GM23338 (cell line): ENCODE results near the gene GNAO1.

Source experiments
- CREB1 ChIP-seq: fragments of 250-450 bp; sonication (Bioruptor Pico); IDR thresholded peaks from 2 replicates; pipeline ENCODE4 v1.5.0; 2020; ENCODE audit warnings: low read depth, mild to moderate bottlenecking, moderate library complexity
- EZH2 ChIP-seq: fragments of 200-600 bp; sonication (generic); IDR thresholded peaks from one replicate; pipeline ENCODE4 v1.8.0; 2017; ENCODE audit warnings: antibody characterized with exemption, mild to moderate bottlenecking, low read depth; ENCODE audit not compliant: unreplicated experiment
- EZH2phosphoT487 ChIP-seq: fragments of 200-600 bp; sonication (generic); IDR thresholded peaks from one replicate; pipeline ENCODE4 v1.8.1; 2018; ENCODE audit warnings: antibody characterized with exemption; ENCODE audit not compliant: unreplicated experiment
- JUNB ChIP-seq: IDR thresholded peaks from one replicate; pipeline ENCODE4 v1.6.1; 2016; ENCODE audit warnings: antibody characterized with exemption; ENCODE audit not compliant: unreplicated experiment
- POLR2AphosphoS5 ChIP-seq: IDR thresholded peaks from 2 replicates; pipeline ENCODE4 v1.6.1; 2016; ENCODE audit warnings: antibody characterized with exemption, low read depth
- REST ChIP-seq: IDR thresholded peaks from one replicate; pipeline ENCODE4 v1.6.1; 2018; ENCODE audit warnings: antibody characterized with exemption; ENCODE audit not compliant: unreplicated experiment
- STAT1 ChIP-seq: IDR thresholded peaks from one replicate; pipeline ENCODE4 v1.6.1; 2016; ENCODE audit warnings: antibody characterized with exemption; ENCODE audit not compliant: unreplicated experiment
- ZNF114 ChIP-seq: fragments of 250-450 bp; sonication (Bioruptor Pico); IDR thresholded peaks from 2 replicates; pipeline ENCODE4 v1.5.0; 2020; ENCODE audit warnings: mild to moderate bottlenecking, moderate library complexity
- ZNF331 ChIP-seq: fragments of 250-450 bp; sonication (Bioruptor Pico); IDR thresholded peaks from 2 replicates; pipeline ENCODE4 v1.5.0; 2020; ENCODE audit warnings: low read depth, mild to moderate bottlenecking, moderate library complexity
- TF ChIP-seq, protein P1 (sequence below), 2 experiments: fragments of 200-600 bp in 1 of 2; sonication (generic) in 1 of 2; conservative IDR thresholded peaks; 2 replicates each; pipeline versions ENCODE4 v1.5.1 to v1.6.1; 2016 to 2017; ENCODE audit warnings: antibody characterized with exemption in 2 of 2, low read depth in 2 of 2, mild to moderate bottlenecking in 2 of 2, moderate library complexity in 1 of 2
- TF ChIP-seq, protein P2 (sequence below): fragments of 250-450 bp; sonication (Bioruptor Pico); IDR thresholded peaks from 2 replicates; pipeline ENCODE4 v1.5.0; 2020; ENCODE audit warnings: mild to moderate bottlenecking, moderate library complexity

DNA sequence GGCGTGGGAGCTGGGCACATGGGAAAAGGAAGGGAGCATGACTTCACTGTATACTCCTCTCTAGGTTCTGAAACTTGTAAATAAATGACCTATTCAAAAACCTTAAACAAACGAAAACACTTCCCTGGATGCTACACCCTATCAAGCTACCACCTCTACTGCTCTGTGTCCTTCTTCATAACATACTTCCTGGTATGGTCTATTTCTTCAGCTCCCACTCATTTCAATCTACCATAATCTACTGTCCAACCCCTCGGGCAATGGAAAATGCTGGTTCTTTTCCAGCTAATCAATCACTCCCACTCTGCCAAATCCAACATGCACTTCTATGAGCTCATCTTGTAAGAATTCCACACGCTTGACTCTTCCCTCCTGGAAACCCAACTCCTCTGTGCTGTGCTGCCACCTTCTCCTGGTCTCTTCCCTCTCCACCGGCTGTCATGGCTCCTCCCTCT lies 191.6 kb downstream of the GNAO1 start:
- TF ChIP-seq REST: no peak
- TF ChIP-seq, protein P1, sequence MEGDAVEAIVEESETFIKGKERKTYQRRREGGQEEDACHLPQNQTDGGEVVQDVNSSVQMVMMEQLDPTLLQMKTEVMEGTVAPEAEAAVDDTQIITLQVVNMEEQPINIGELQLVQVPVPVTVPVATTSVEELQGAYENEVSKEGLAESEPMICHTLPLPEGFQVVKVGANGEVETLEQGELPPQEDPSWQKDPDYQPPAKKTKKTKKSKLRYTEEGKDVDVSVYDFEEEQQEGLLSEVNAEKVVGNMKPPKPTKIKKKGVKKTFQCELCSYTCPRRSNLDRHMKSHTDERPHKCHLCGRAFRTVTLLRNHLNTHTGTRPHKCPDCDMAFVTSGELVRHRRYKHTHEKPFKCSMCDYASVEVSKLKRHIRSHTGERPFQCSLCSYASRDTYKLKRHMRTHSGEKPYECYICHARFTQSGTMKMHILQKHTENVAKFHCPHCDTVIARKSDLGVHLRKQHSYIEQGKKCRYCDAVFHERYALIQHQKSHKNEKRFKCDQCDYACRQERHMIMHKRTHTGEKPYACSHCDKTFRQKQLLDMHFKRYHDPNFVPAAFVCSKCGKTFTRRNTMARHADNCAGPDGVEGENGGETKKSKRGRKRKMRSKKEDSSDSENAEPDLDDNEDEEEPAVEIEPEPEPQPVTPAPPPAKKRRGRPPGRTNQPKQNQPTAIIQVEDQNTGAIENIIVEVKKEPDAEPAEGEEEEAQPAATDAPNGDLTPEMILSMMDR (conservative IDR thresholded peaks at IDR 0.05; ENCODE audit: low read depth in 2 of 2): no peak
- no peak for TF ChIP-seq POLR2AphosphoS5
- no peak for TF ChIP-seq EZH2
- no peak for TF ChIP-seq JUNB
- no peak for TF ChIP-seq EZH2phosphoT487
- TF ChIP-seq ZNF331 (CRISPR knock-in tag): no peak
- no peak for TF ChIP-seq CREB1 (CRISPR knock-in tag)
- TF ChIP-seq ZNF114: no peak
- TF ChIP-seq, protein P2, sequence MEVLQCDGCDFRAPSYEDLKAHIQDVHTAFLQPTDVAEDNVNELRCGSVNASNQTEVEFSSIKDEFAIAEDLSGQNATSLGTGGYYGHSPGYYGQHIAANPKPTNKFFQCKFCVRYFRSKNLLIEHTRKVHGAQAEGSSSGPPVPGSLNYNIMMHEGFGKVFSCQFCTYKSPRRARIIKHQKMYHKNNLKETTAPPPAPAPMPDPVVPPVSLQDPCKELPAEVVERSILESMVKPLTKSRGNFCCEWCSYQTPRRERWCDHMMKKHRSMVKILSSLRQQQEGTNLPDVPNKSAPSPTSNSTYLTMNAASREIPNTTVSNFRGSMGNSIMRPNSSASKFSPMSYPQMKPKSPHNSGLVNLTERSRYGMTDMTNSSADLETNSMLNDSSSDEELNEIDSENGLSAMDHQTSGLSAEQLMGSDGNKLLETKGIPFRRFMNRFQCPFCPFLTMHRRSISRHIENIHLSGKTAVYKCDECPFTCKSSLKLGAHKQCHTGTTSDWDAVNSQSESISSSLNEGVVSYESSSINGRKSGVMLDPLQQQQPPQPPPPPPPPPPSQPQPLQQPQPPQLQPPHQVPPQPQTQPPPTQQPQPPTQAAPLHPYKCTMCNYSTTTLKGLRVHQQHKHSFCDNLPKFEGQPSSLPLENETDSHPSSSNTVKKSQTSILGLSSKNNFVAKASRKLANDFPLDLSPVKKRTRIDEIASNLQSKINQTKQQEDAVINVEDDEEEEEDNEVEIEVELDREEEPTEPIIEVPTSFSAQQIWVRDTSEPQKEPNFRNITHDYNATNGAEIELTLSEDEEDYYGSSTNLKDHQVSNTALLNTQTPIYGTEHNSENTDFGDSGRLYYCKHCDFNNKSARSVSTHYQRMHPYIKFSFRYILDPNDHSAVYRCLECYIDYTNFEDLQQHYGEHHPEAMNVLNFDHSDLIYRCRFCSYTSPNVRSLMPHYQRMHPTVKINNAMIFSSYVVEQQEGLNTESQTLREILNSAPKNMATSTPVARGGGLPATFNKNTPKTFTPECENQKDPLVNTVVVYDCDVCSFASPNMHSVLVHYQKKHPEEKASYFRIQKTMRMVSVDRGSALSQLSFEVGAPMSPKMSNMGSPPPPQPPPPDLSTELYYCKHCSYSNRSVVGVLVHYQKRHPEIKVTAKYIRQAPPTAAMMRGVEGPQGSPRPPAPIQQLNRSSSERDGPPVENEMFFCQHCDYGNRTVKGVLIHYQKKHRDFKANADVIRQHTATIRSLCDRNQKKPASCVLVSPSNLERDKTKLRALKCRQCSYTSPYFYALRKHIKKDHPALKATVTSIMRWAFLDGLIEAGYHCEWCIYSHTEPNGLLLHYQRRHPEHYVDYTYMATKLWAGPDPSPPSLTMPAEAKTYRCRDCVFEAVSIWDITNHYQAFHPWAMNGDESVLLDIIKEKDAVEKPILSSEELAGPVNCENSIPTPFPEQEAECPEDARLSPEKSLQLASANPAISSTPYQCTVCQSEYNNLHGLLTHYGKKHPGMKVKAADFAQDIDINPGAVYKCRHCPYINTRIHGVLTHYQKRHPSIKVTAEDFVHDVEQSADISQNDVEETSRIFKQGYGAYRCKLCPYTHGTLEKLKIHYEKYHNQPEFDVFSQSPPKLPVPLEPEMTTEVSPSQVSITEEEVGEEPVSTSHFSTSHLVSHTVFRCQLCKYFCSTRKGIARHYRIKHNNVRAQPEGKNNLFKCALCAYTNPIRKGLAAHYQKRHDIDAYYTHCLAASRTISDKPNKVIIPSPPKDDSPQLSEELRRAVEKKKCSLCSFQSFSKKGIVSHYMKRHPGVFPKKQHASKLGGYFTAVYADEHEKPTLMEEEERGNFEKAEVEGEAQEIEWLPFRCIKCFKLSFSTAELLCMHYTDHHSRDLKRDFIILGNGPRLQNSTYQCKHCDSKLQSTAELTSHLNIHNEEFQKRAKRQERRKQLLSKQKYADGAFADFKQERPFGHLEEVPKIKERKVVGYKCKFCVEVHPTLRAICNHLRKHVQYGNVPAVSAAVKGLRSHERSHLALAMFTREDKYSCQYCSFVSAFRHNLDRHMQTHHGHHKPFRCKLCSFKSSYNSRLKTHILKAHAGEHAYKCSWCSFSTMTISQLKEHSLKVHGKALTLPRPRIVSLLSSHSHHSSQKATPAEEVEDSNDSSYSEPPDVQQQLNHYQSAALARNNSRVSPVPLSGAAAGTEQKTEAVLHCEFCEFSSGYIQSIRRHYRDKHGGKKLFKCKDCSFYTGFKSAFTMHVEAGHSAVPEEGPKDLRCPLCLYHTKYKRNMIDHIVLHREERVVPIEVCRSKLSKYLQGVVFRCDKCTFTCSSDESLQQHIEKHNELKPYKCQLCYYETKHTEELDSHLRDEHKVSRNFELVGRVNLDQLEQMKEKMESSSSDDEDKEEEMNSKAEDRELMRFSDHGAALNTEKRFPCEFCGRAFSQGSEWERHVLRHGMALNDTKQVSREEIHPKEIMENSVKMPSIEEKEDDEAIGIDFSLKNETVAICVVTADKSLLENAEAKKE (CRISPR knock-in tag): no peak
- no peak for TF ChIP-seq STAT1
